ENCODE results near the gene STK32B. TPM values are rescaled to one million over a fixed set of nuclear protein-coding genes. Genes with fewer than 3 reads are reported as not detected.

STK32B gene
- total and polyA plus RNA-seq, 4 donors: 0.02 to 0.28 (median 0.08) TPM; not detected in 1

GRCh38 chr4:5307928-5308327 lies 256.6 kb downstream of the STK32B start:
- H3K4me3 ChIP-seq (ENCODE audit: low read depth in 1 of 3, low read length in 3 of 3): no peak overlapping the region
- TF ChIP-seq JUND (IDR thresholded peaks at IDR 0.05) (no peak), EGR1 (IDR thresholded peaks at IDR 0.05; ENCODE audit: low read depth in 2 of 2) (no peak), FOXA1 (IDR thresholded peaks at IDR 0.05) (no peak), HNF4A (conservative IDR thresholded peaks at IDR 0.05) (no peak), RAD21 (IDR thresholded peaks at IDR 0.05) (no peak)
- 84% methylated on average over 3 of the region's 3 CpGs for WGBS
- H3K9me3 ChIP-seq (ENCODE audit: control insufficient read depth in 4 of 4, low read length in 3 of 4): no peaks in the 10 kb centered on the region
- H3K9ac ChIP-seq (ENCODE audit: low read depth in 1 of 2, low read length in 2 of 2): no peak overlapping the region
- H3K4me1 ChIP-seq (ENCODE audit: control insufficient read depth in 4 of 4, insufficient read depth in 4 of 4, low read length in 3 of 4): no peaks in the 10 kb centered on the region
- no peaks in the 10 kb centered on the region for H3K36me3 ChIP-seq (ENCODE audit: control insufficient read depth in 4 of 4, insufficient read depth in 3 of 4, low read depth in 1 of 4, low read length in 3 of 4)
- peaks cover 0 to 2% (median 0%) of the 10 kb centered on the region in 4 donors for H3K27me3 ChIP-seq (ENCODE audit: control insufficient read depth in 4 of 4, insufficient read depth in 4 of 4, low read length in 3 of 4)
- no peak for DNase-seq (ENCODE audit: low spot score)
- H3K27ac ChIP-seq (ENCODE audit: low read depth in 1 of 2, low read length in 2 of 2): no peak overlapping the region

- DNase-seq (ENCODE audit: low spot score): no peak
- peaks cover 4 to 10% (median 9%) of the 10 kb centered on the region in 4 donors for H3K9me3 ChIP-seq (ENCODE audit: control insufficient read depth in 4 of 4, low read length in 3 of 4)
- no peak overlapping the region for H3K4me3 ChIP-seq (ENCODE audit: low read depth in 1 of 3, low read length in 3 of 3)
- H3K27me3 ChIP-seq (ENCODE audit: control insufficient read depth in 4 of 4, insufficient read depth in 4 of 4, low read length in 3 of 4): no peaks in the 10 kb centered on the region
- no peaks in the 10 kb centered on the region for H3K4me1 ChIP-seq (ENCODE audit: control insufficient read depth in 4 of 4, insufficient read depth in 4 of 4, low read length in 3 of 4)
- H3K36me3 ChIP-seq (ENCODE audit: control insufficient read depth in 4 of 4, insufficient read depth in 3 of 4, low read depth in 1 of 4, low read length in 3 of 4): no peaks in the 10 kb centered on the region
- H3K9ac ChIP-seq (ENCODE audit: low read depth in 1 of 2, low read length in 2 of 2): no peak overlapping the region
- WGBS: 74% methylated on average over 2 of the region's 2 CpGs
- H3K27ac ChIP-seq (ENCODE audit: low read depth in 1 of 2, low read length in 2 of 2): no peak overlapping the region
- no peak for TF ChIP-seq JUND (IDR thresholded peaks at IDR 0.05)
- TF ChIP-seq REST (IDR thresholded peaks at IDR 0.05): no peak
- TF ChIP-seq TAF1 (conservative IDR thresholded peaks at IDR 0.05): no peak
- no peak for TF ChIP-seq EGR1 (IDR thresholded peaks at IDR 0.05; ENCODE audit: low read depth in 2 of 2)
Observed at GRCh38 chr4:5322321-5322720, 271.0 kb downstream of the STK32B start.

GRCh38 chr4:5330339-5330989 lies 279.2 kb downstream of the STK32B start:
- TF ChIP-seq CTCF (IDR thresholded peaks at IDR 0.05; ENCODE audit: low read depth, low read length, missing input control): no peak
- TF ChIP-seq JUND (IDR thresholded peaks at IDR 0.05): no peak
- no peak for TF ChIP-seq TAF1 (conservative IDR thresholded peaks at IDR 0.05)
- no peak for TF ChIP-seq YY1 (IDR thresholded peaks at IDR 0.05)
- no peak for TF ChIP-seq RXRA (IDR thresholded peaks at IDR 0.05)
- no peak for TF ChIP-seq RAD21 (IDR thresholded peaks at IDR 0.05)
- no peak for TF ChIP-seq HNF4G (IDR thresholded peaks at IDR 0.05)
- no peak for TF ChIP-seq SP1 (IDR thresholded peaks at IDR 0.05)
- TF ChIP-seq NR2F2 (IDR thresholded peaks at IDR 0.05): no peak
- TF ChIP-seq HNF4A (conservative IDR thresholded peaks at IDR 0.05): no peak
- no peak for TF ChIP-seq EGR1 (IDR thresholded peaks at IDR 0.05; ENCODE audit: low read depth in 2 of 2)
- TF ChIP-seq MAX (IDR thresholded peaks at IDR 0.05): no peak

More at GRCh38 chr4:5330339-5330989, 279.2 kb downstream of the STK32B start:
- DNase-seq (ENCODE audit: low spot score): no peak
- no peaks in the 10 kb centered on the region for H3K36me3 ChIP-seq (ENCODE audit: control insufficient read depth in 4 of 4, insufficient read depth in 3 of 4, low read depth in 1 of 4, low read length in 3 of 4)
- no peak overlapping the region for H3K27ac ChIP-seq (ENCODE audit: low read depth in 1 of 2, low read length in 2 of 2)
- H3K4me1 ChIP-seq (ENCODE audit: control insufficient read depth in 4 of 4, insufficient read depth in 4 of 4, low read length in 3 of 4): no peaks in the 10 kb centered on the region
- no peak overlapping the region for H3K9ac ChIP-seq (ENCODE audit: low read depth in 1 of 2, low read length in 2 of 2)
- H3K27me3 ChIP-seq (ENCODE audit: control insufficient read depth in 4 of 4, insufficient read depth in 4 of 4, low read length in 3 of 4): no peaks in the 10 kb centered on the region
- H3K4me3 ChIP-seq (ENCODE audit: low read depth in 1 of 3, low read length in 3 of 3): no peak overlapping the region
- peaks cover 0 to 9% (median 3%) of the 10 kb centered on the region in 4 donors for H3K9me3 ChIP-seq (ENCODE audit: control insufficient read depth in 4 of 4, low read length in 3 of 4)
- WGBS: 64% methylated on average over 3 of the region's 3 CpGs

Data from liver (tissue), 9 donors.